ENCODE measurements around the gene HSPB6.

Gene HSPB6

GRCh38 chr19:35755550-35756376, 1.1 kb downstream of the HSPB6 start:
- H2AK5ac ChIP-seq (ENCODE audit: low read length, severe bottlenecking), result peak overlapping the region; percentile 54
- 40% methylated on average over 74 of the region's 74 CpGs for WGBS
- no peaks in the 10 kb centered on the region for H3K27me3 ChIP-seq (ENCODE audit: control insufficient read depth in 1 of 2, insufficient read depth in 1 of 2, low read length in 2 of 2)
- no peak overlapping the region for H2BK5ac ChIP-seq (ENCODE audit: low read depth, low read length, poor library complexity, severe bottlenecking)
- peak overlapping the region; percentile 90 for H4K8ac ChIP-seq (ENCODE audit: low read length)
- H3K4ac ChIP-seq (ENCODE audit: low read depth in 1 of 2, low read length in 2 of 2), result peak overlapping the region; percentile 57 to 87
- peak; percentile 46 for DNase-seq
- H3K27ac ChIP-seq (ENCODE audit: low read length, poor library complexity, severe bottlenecking), result peak overlapping the region; percentile 76
- H3K4me1 ChIP-seq (ENCODE audit: control insufficient read depth, insufficient read depth, low read depth, low read length), result peaks cover 34% of the 10 kb centered on the region
- H3K9me3 ChIP-seq (ENCODE audit: control insufficient read depth, low read length), result no peaks in the 10 kb centered on the region
- H3K9ac ChIP-seq (ENCODE audit: low read length), result peak overlapping the region; percentile 99
- H3K18ac ChIP-seq (ENCODE audit: low read depth in 1 of 2, low read length in 2 of 2), result peak overlapping the region; percentile 69 to 100
- H3K14ac ChIP-seq (ENCODE audit: low read length in 2 of 2), result peak overlapping the region in 1 of 2 experiments; percentile 44
- H2AFZ ChIP-seq (ENCODE audit: low read depth, low read length), result no peak overlapping the region
- H2BK12ac ChIP-seq (ENCODE audit: low read length in 2 of 2), result peak overlapping the region; percentile 62 to 88
- peak overlapping the region; percentile 100 for H4K91ac ChIP-seq (ENCODE audit: low read length)
- H3K4me2 ChIP-seq (ENCODE audit: low read length, poor library complexity, severe bottlenecking), result peak overlapping the region; percentile 52
- H3K23ac ChIP-seq (ENCODE audit: low read length in 2 of 2), result peak overlapping the region in 1 of 2 experiments; percentile 50
- peak overlapping the region; percentile 52 for H2BK15ac ChIP-seq (ENCODE audit: low read depth, poor library complexity, severe bottlenecking)
- H3K36me3 ChIP-seq (ENCODE audit: control insufficient read depth in 1 of 2, insufficient read depth in 2 of 2, low read depth in 1 of 2, low read length in 2 of 2), result peaks cover 47 to 61% of the 10 kb centered on the region in 2 experiments
- H3K79me1 ChIP-seq (replicated peaks; ENCODE audit: low read length, poor library complexity, severe bottlenecking), result peaks cover 34% of the 10 kb centered on the region
- H2BK120ac ChIP-seq (ENCODE audit: low read depth, low read length), result peak overlapping the region; percentile 91
- H3K4me3 ChIP-seq (ENCODE audit: insufficient read depth in 1 of 2, low read depth in 1 of 2, low read length in 2 of 2), result peak overlapping the region; percentile 11 to 99

GRCh38 chr19:35755131-35755549, 1.7 kb downstream of the HSPB6 start:
- H2BK15ac ChIP-seq (ENCODE audit: low read depth, poor library complexity, severe bottlenecking), result peak overlapping the region; percentile 44
- WGBS, result 71% methylated on average over 17 of the region's 17 CpGs
- H2BK12ac ChIP-seq (ENCODE audit: low read length in 2 of 2), result peak overlapping the region in 1 of 2 experiments; percentile 88
- H3K36me3 ChIP-seq (ENCODE audit: control insufficient read depth in 1 of 2, insufficient read depth in 2 of 2, low read depth in 1 of 2, low read length in 2 of 2), result peaks cover 41 to 56% of the 10 kb centered on the region in 2 experiments
- peak overlapping the region in 1 of 2 experiments; percentile 99 for H3K4me3 ChIP-seq (ENCODE audit: insufficient read depth in 1 of 2, low read depth in 1 of 2, low read length in 2 of 2)
- no peak overlapping the region for H3K4me2 ChIP-seq (ENCODE audit: low read length, poor library complexity, severe bottlenecking)
- peak overlapping the region; percentile 69 to 100 for H3K18ac ChIP-seq (ENCODE audit: low read depth in 1 of 2, low read length in 2 of 2)
- H2BK120ac ChIP-seq (ENCODE audit: low read depth, low read length), result peak overlapping the region; percentile 91
- H2AFZ ChIP-seq (ENCODE audit: low read depth, low read length), result no peak overlapping the region
- H3K14ac ChIP-seq (ENCODE audit: low read length in 2 of 2), result peak overlapping the region in 1 of 2 experiments; percentile 13
- no peak overlapping the region for H2BK5ac ChIP-seq (ENCODE audit: low read depth, low read length, poor library complexity, severe bottlenecking)
- H3K9me3 ChIP-seq (ENCODE audit: control insufficient read depth, low read length), result no peaks in the 10 kb centered on the region
- H2AK5ac ChIP-seq (ENCODE audit: low read length, severe bottlenecking), result no peak overlapping the region
- no peak overlapping the region for H3K27ac ChIP-seq (ENCODE audit: low read length, poor library complexity, severe bottlenecking)
- H3K4me1 ChIP-seq (ENCODE audit: control insufficient read depth, insufficient read depth, low read depth, low read length), result peaks cover 35% of the 10 kb centered on the region
- peak overlapping the region; percentile 83 for H4K8ac ChIP-seq (ENCODE audit: low read length)
- H4K91ac ChIP-seq (ENCODE audit: low read length), result peak overlapping the region; percentile 85
- no peak for DNase-seq
- peak overlapping the region; percentile 99 for H3K9ac ChIP-seq (ENCODE audit: low read length)
- H3K4ac ChIP-seq (ENCODE audit: low read depth in 1 of 2, low read length in 2 of 2), result peak overlapping the region in 1 of 2 experiments; percentile 87
- peak overlapping the region in 1 of 2 experiments; percentile 50 for H3K23ac ChIP-seq (ENCODE audit: low read length in 2 of 2)
- no peaks in the 10 kb centered on the region for H3K27me3 ChIP-seq (ENCODE audit: control insufficient read depth in 1 of 2, insufficient read depth in 1 of 2, low read length in 2 of 2)
- peaks cover 33% of the 10 kb centered on the region for H3K79me1 ChIP-seq (replicated peaks; ENCODE audit: low read length, poor library complexity, severe bottlenecking)

- H3K18ac ChIP-seq (ENCODE audit: low read depth in 1 of 2, low read length in 2 of 2), result no peak overlapping the region
- peaks cover 33% of the 10 kb centered on the region for H3K79me1 ChIP-seq (replicated peaks; ENCODE audit: low read length, poor library complexity, severe bottlenecking)
- no peak overlapping the region for H2BK15ac ChIP-seq (ENCODE audit: low read depth, poor library complexity, severe bottlenecking)
- H3K4me1 ChIP-seq (ENCODE audit: control insufficient read depth, insufficient read depth, low read depth, low read length), result peaks cover 37% of the 10 kb centered on the region
- no peak overlapping the region for H2AK5ac ChIP-seq (ENCODE audit: low read length, severe bottlenecking)
- H2AFZ ChIP-seq (ENCODE audit: low read depth, low read length), result no peak overlapping the region
- no peak overlapping the region for H2BK120ac ChIP-seq (ENCODE audit: low read depth, low read length)
- H3K27ac ChIP-seq (ENCODE audit: low read length, poor library complexity, severe bottlenecking), result no peak overlapping the region
- peak overlapping the region in 1 of 2 experiments; percentile 99 for H3K4me3 ChIP-seq (ENCODE audit: insufficient read depth in 1 of 2, low read depth in 1 of 2, low read length in 2 of 2)
- H3K9me3 ChIP-seq (ENCODE audit: control insufficient read depth, low read length), result no peaks in the 10 kb centered on the region
- H4K8ac ChIP-seq (ENCODE audit: low read length), result no peak overlapping the region
- no peak overlapping the region for H4K91ac ChIP-seq (ENCODE audit: low read length)
- no peak overlapping the region for H3K4ac ChIP-seq (ENCODE audit: low read depth in 1 of 2, low read length in 2 of 2)
- no peak for DNase-seq
- H3K36me3 ChIP-seq (ENCODE audit: control insufficient read depth in 1 of 2, insufficient read depth in 2 of 2, low read depth in 1 of 2, low read length in 2 of 2), result peaks cover 35 to 55% of the 10 kb centered on the region in 2 experiments
- H3K23ac ChIP-seq (ENCODE audit: low read length in 2 of 2), result no peak overlapping the region
- H3K9ac ChIP-seq (ENCODE audit: low read length), result peak overlapping the region; percentile 99
- no peak overlapping the region for H3K14ac ChIP-seq (ENCODE audit: low read length in 2 of 2)
- H2BK12ac ChIP-seq (ENCODE audit: low read length in 2 of 2), result no peak overlapping the region
- 92% methylated on average over 13 of the region's 13 CpGs for WGBS
- H3K27me3 ChIP-seq (ENCODE audit: control insufficient read depth in 1 of 2, insufficient read depth in 1 of 2, low read length in 2 of 2), result no peaks in the 10 kb centered on the region
- no peak overlapping the region for H3K4me2 ChIP-seq (ENCODE audit: low read length, poor library complexity, severe bottlenecking)
- H2BK5ac ChIP-seq (ENCODE audit: low read depth, low read length, poor library complexity, severe bottlenecking), result no peak overlapping the region
Observed at GRCh38 chr19:35754370-35755130, 2.3 kb downstream of the HSPB6 start.

Data from mesenchymal stem cell (in vitro differentiated cells and primary cell).